LNCaP clone FGC (cell line): ENCODE results near the gene SCAF1.
"Not testable (repeated sequence)": the region's sequence is repeated elsewhere in the genome, so short reads cannot be mapped to it uniquely, and the experiment has no call there.

ENCODE experiments used
- DNase-seq: peaks from one replicate; pipeline ENCODE4 v3.0.0-alpha.2; 2011; ENCODE audit warnings: low read depth
- H3K4me3 ChIP-seq: 2 replicates; pipeline ENCODE4 v1.5.1; 2011; ENCODE audit warnings: mild to moderate bottlenecking, low read depth, low read length, control low read depth
- TF ChIP-seq, protein P1 (sequence below): IDR thresholded peaks from 2 replicates; pipeline ENCODE4 v1.5.1; 2012; ENCODE audit warnings: mild to moderate bottlenecking; ENCODE audit not compliant: control insufficient read depth, insufficient read depth; ENCODE audit errors: extremely low read depth

SCAF1 gene

DNA sequence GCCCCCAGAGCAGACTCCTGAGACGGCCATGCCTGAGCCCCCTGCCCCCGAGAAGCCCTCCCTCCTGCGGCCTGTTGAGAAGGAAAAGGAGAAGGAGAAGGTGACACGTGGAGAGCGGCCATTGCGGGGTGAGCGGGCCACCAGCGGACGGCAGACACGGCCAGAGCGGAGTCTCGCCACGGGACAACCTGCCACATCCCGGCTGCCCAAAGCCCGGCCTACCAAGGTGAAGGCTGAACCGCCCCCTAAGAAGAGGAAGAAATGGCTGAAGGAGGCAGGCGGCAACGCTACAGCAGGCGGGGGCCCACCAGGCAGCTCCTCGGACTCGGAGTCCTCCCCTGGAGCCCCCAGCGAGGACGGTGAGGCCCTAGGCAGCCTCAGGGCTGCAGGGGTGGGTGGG, 26.1 kb upstream of the SCAF1 start:
- no peak for DNase-seq
- TF ChIP-seq, protein P1, sequence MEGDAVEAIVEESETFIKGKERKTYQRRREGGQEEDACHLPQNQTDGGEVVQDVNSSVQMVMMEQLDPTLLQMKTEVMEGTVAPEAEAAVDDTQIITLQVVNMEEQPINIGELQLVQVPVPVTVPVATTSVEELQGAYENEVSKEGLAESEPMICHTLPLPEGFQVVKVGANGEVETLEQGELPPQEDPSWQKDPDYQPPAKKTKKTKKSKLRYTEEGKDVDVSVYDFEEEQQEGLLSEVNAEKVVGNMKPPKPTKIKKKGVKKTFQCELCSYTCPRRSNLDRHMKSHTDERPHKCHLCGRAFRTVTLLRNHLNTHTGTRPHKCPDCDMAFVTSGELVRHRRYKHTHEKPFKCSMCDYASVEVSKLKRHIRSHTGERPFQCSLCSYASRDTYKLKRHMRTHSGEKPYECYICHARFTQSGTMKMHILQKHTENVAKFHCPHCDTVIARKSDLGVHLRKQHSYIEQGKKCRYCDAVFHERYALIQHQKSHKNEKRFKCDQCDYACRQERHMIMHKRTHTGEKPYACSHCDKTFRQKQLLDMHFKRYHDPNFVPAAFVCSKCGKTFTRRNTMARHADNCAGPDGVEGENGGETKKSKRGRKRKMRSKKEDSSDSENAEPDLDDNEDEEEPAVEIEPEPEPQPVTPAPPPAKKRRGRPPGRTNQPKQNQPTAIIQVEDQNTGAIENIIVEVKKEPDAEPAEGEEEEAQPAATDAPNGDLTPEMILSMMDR = no peak
- H3K4me3 ChIP-seq = no peak overlapping the region

DNA sequence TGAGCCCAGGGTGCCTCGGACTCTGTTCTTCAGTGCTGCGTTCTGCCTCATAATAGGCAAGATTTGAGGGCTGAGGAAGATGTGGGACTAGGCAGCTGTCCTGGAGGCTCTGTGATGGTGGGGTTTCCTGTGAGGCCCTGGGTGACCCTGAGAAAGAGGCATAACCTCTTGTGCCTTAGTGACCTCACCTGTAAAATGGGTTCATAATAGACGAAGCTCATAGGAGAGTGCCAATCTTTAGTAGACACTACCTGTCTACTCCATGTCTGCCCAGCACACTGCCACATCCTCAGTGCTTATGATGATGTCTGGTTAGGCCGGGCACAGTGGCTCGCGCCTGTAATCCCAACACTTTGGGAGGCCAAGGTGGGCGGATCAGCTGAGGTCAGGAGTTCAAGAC, 25.5 kb upstream of the SCAF1 start:
- TF ChIP-seq, protein P1 = no peak
- H3K4me3 ChIP-seq = no peak overlapping the region
- no peak for DNase-seq

DNA sequence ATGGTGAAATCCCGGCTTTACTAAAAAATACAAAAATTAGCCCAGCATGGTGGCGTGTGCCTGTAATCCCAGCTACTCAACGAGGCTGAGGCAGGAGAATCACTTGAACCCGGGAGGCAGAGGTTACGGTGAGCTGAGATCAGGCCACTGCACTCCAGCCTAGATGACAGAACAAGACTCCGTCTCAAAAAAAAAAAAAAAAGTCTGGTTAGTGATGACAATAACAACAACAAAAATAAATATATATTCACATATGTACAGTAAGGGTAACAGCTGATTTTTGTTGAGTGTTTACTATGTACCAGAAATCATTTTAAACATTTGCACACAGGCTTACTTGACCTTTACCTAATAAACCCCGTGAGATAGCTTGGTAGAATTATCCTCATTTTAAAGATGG, 25.1 kb upstream of the SCAF1 start:
- H3K4me3 ChIP-seq = no peak overlapping the region
- DNase-seq = no peak
- TF ChIP-seq, protein P1 = no peak

DNA sequence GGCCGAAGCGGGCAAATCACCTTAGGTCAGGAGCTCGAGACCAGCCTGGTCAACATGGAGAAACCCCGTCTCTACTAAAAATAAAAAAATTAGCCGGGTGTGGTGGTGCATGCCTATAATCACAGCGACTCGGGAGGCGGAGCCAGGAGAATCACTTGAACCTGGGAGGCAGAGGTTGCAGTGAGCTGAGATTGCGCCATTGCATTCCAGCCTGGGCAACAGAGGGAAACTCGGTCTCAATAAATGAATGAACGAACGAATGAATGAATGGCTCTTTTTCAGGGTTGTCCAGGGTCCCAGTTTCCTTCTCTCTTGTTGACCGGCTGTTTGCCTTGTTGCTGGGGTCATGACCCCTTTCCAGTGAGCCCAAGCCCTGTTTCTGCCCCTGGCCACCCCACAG, 24.1 kb upstream of the SCAF1 start:
- not testable (repeated sequence) for H3K4me3 ChIP-seq, DNase-seq

DNA sequence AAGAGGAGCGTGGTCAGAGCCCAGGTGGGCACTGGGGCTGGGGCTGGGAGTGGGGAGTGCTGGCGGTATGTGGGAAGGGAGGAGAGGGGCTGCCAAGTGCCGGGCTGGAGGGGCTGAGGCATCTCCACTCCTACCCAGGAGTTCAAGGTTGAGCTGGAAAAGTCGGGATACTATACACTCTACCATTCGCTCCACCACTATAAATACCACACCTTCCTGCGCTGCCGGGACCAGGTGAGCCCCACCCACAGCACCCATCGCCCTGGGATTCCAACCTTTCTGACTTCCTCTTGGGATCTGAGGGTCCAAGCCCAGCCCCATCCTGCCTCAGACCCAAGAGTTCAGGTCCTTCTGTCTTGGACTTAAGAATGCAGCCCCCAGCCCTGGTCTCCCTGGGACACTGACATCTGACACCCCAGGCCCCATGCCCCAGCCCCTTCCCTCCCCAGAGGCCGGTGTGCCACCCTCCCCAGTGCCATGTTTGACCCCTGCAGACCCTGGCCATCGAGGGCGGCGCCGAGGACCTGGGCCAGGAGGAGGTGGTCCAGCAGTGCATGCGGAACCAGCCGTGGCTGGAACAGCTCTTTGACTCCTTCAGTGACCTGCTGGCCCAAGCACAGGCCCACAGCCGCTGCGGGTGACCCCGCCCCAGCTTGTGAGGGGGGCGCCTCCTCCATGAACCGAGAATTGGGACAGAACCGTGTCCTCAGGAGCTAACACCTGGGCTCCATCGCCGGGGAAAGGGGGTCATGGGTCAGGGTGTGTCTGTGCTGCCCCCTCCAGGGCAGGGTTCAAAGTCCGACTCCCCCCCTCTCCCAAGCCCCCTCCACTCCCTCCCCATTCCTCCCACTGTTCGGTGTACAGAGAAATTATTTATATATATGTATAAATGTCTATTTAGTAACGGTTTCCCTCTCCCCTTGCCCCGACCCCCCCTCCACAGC, 16.8 kb upstream of the SCAF1 start:
- H3K4me3 ChIP-seq = no peak overlapping the region
- TF ChIP-seq, protein P1 = no peak
- DNase-seq = no peak

DNA sequence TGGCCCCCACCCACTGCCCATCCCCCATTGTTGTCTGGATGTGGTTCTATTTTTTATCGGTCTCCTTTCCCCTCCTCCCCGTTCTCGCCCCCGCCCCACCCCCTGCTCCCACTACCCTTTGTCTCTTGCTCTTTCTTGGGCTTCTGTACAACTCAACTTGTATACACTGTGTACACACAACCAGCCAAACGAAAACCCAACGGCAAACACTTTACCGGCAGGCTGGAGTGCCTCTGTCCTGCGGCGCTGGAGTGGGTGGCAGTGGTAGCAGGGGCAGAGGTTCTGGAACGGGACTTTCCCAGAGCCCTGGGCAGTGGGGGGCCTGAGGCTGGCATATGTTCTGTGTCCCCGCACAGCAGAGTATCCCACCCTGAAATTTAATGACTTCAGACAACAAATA, 15.8 kb upstream of the SCAF1 start:
- DNase-seq = no peak
- H3K4me3 ChIP-seq = no peak overlapping the region
- TF ChIP-seq, protein P1 = no peak

DNA sequence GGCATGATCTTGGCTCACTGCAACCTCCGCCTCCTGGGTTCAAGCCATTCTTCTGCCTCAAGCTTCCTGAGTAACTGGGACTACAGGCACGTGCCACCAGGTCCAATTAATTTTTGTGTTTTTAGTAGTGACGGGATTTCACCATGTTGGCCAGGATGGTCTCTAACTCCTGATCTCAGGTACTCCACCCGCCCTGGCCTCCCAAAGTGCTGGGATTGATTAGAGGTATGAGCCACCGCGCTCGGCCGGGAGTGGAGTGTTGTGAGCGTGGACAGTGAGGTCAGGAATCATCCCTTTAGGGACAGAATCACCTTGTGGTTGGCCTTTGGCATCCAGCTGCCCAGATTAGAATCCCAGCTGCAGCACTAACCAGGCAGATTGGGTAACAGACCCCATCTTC, 12.3 kb upstream of the SCAF1 start:
- no peak for DNase-seq
- TF ChIP-seq, protein P1 = no peak
- no peak overlapping the region for H3K4me3 ChIP-seq
